NCI-H524 treated with DMSO at 0.1 percent for 48 hours (cell line): ENCODE results near the gene THTPA.

Experiments
- DNase-seq: peaks from one replicate; lab custom pipeline; 2025; lab: John Stamatoyannopoulos, UW

The THTPA gene

DNA sequence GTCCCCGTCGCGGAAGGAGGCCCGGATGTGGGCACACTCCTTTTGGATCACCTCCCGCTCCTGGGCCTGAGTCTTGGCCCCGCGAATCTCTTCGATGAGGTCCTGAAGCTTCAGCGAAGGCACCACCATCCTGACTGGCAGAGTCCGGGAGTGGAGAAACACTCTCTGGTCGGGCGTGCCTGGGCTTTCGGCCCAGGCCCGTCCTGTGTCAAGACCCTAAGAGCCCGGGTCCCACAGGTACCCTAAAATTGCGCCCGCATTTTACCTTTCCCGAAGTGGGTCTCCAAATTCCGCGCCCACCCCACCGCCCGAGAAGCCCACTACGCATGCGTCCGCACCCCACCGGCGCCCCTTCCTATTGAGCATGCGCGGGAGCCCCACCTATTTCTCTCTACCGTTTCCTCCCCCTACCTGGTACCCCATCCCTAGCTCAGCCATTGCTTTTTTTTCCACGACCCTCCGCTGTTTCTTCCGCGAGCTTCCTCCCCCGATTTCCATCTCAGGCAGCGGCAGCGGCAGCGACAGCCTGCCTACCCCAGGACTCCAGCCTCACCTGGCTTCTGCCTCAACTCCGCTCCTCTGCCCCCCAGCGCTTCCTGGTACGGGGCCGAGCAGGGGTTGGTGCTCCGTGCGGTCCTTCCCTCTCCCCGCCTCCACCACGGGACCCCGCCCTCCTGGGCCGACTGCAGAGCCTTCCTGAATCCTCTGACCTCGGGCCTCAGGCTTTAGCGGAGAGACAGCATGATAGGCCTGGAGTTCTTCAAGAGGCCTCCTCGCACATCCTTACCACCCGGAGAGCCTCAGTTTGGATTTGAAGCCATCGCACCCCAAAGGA, 11.3 kb downstream of the THTPA start, which contains the start of gene AP1G2:
TSS of gene AP1G2 (minus strand) at position 606 of the 835 bp plus-strand sequence. CDS start at position 129, 477 bp downstream.
- peak; percentile 50 for DNase-seq

DNA sequence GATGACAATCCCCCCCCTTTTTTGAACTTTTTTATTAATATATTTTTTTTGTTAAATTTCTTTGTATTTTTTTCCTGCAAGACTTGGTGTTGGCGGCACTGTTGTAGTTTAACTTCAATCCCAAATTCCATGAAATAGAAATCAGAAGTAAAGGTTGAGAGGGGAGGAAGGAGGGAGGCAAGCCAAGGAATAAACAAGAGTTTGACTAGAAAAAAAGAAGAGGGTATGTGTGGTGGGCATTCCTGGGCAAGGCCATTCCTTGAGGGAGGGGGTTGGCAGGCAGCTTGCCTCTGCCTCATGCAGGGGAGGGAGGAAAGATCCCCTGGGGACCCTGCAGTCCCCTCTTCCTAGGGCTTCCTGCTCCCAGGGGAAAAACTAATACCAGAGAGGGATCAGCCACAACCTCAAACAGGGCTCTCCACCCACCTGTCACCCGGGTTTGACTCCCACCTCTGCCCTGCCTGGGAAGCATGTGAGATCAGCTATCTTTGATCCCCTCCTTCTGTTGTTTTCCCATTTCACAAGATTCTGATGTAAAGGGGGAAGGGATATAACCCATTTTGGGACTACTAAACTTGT, 12.0 kb downstream of the THTPA start:
- DNase-seq = peak; percentile 49

DNA sequence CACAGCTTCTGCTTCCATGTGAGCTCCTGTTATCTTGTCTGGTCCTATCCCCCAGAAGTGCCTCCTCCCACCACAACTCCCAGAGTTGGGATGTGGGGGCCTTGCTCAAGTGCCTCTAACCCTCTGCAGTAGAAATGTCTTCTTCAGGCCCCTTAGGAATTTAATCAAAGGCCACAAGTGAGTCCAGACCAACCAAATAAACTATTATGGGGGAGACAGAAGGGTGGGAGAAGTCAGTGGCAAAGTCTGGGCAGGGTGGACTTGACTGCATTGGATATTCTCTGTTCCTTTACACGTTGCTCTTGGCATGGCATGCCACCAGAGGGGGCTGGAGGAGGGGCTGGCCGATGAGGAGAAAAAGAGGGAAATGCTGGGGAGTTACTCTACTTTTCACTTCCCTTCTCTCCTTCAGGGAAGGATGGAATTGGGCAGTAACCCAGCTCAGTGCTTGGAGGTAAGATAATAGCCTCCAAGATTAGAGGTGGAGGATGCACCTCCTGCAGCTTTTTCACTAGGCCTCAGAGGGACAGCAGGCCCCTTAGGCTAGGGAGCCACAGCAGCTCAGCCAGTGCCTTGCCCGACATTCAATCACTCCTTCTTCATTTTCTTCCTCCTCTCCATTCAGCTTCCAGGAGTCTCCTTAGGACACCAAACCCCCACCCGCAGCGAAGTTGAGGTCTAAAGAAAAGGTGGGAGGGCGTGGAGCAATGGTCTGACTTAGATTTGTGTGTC, 12.7 kb downstream of the THTPA start:
- peak; percentile 21 for DNase-seq

DNA sequence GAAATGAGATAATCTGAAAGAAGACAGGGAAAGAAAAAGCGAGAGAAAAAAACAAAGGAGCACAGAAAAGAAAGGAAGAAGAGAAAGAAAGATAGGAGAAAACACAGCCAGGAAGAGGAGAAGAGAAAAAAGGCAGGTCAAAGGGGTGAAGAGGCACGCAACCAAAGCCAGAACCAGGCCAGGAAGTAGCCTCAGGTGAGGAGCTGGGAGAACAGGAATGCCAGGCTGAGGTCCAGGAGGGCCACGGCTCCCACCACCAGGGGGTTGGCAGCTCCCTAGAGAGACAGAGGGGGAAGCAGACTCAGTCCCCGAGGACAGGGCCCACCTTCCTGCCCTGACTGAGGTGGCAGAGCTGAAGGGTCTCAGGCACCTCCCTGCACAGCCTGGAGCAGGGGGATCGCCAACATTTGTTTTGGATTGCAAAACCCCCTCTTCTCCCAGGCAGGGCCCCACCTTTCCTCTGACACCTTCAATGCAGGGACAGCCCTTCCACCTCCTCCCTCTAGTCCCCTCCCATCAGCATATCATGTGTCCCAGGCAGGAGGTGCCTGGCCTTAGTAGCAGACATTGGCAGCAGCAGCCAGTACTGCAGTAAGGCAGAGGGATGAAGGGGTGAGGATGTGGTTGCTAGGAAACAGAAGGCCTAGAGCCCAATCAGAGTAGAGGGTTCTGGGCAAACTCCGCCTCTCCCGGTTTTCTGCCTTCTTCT, 13.5 kb downstream of the THTPA start:
- peak; percentile 76 for DNase-seq

DNA sequence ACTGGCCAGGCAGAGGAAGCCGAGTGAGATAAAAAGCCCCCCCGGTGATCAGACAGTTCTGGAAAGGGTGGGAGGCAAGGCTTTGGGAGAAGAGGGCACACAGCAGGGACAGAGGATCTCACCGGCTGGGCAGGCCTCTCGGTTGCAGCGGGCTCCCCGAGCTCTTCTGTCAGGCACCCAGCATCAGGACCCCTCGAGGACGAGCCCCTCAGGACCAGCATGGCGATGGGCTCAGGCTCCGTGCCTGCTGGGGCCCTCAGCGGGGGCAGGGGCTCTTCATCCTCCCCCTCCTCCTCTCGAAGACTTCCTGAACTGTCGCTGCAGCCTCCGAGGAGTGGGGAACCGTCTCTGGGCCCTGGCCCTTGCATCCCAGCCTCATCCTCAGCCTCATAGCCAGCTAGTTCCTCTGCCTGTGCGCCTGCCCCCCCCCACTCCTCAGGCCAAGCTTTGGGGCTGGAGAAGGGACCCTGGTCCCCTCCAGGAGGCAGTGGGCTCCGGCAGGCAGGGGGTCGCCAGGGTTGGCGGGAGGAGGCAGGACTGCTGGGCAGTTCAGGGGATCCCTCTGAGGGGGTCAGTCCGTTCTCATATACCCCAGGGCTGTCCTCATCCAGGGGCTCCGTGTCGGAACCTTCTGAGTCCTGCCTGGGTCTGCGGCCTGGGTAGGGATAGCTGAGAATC, 14.9 kb downstream of the THTPA start:
- DNase-seq = no peak

- no peak for DNase-seq
Observed at GRCh38 chr14:23571701-23572523, 15.8 kb downstream of the THTPA start.

- no peak for DNase-seq
Observed at GRCh38 chr14:23572524-23572828, 16.4 kb downstream of the THTPA start.

- DNase-seq = no peak
Observed at GRCh38 chr14:23572836-23573235, 16.8 kb downstream of the THTPA start.

DNA sequence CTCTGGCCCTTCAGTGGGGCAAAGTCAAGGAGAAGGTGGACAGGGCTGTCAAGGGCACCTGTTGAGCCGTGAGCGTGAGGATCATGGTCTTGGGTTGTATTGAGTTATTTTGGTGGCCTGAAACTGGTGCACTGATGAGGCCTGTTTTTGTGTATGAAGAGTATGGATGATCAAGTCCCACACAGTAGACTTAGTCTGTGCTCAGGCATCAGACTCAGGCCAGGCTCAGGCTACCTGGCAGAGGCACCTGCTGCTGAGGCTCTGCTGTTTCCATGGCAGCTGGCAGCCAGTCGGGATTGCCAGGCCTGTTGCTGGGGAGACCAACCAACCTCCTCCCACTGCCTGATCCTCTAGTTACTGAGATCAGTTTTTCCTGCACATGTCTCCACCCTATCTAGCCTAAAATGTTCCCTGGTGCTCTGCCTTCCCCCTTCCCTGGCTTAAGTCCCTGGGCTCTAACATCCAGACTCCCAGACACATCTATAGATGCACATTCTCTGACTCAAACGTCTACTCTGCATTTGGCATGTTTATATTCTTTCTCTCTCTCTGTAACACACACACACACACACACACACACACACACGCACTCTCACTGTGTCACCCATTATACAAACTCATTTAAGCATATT, 17.4 kb downstream of the THTPA start:
- no peak for DNase-seq

GRCh38 chr14:23577004-23577681, 21.1 kb downstream of the THTPA start:
- DNase-seq = no peak

- DNase-seq = no peak
Observed at GRCh38 chr14:23577710-23578392, 21.8 kb downstream of the THTPA start.

DNA sequence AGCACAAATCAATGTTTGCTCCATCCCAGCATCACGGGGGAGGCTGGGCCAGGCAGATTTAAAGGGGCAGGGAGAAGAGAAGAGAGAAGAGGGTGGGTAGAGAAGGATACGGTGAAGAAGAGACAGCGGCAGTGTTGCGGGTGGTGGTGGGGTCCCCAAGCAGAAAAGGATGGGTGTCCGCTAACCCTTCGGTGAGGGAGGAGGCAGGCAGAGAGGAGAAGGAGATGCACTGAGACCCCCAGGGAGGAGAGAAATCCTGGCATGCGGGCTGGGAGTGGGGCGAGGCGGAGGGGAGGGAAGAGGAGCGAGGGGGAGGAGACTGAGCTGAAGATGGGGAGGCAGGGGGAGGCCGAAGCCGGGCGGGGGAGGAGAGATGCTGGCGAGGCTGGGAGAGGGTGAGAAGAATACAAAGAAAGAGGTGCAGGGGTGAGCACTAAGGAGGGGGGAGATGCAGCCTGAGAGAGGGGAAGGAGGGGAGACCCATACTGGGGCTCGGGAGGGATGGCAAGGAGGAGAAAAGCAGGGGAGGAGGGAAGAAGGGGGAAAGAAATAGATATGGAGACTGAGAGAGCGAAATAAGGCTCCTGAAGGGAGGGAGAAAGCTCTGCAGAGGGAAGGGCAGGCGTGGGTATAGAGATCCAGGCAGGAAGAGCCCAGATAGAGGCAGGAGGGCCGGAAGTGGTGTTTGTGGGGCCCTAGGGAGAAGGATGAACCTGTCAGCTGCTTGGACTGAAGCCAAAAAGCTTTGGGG, 22.7 kb downstream of the THTPA start, which contains the start of gene JPH4:
TSS of gene JPH4 (minus strand) at position 231 of the 751 bp plus-strand sequence. CDS start 1,337 bp downstream, outside the sequence.
- DNase-seq = peak; percentile 35

- DNase-seq = no peak
Observed at GRCh38 chr14:23579311-23579630, 23.2 kb downstream of the THTPA start.

- no peak for DNase-seq
Observed at GRCh38 chr14:23579739-23580138, 23.7 kb downstream of the THTPA start.

GRCh38 chr14:23580152-23580926, 24.3 kb downstream of the THTPA start:
- no peak for DNase-seq

- DNase-seq = no peak
Observed at GRCh38 chr14:23580948-23581281, 24.8 kb downstream of the THTPA start.

GRCh38 chr14:23582906-23583760, 27.1 kb downstream of the THTPA start:
- no peak for DNase-seq
